GM18873 (cell line): ENCODE data around the gene APBA3.

ENCODE experiments used
- ATAC-seq: cut with Tn5 transposase; IDR thresholded peaks from one replicate; pipeline ENCODE4 v1.9.1; 2021; ENCODE audit warnings: mild to moderate bottlenecking, moderate library complexity, moderate number of reproducible peaks; ENCODE audit not compliant: unreplicated experiment, low FRiP score

Gene APBA3

DNA sequence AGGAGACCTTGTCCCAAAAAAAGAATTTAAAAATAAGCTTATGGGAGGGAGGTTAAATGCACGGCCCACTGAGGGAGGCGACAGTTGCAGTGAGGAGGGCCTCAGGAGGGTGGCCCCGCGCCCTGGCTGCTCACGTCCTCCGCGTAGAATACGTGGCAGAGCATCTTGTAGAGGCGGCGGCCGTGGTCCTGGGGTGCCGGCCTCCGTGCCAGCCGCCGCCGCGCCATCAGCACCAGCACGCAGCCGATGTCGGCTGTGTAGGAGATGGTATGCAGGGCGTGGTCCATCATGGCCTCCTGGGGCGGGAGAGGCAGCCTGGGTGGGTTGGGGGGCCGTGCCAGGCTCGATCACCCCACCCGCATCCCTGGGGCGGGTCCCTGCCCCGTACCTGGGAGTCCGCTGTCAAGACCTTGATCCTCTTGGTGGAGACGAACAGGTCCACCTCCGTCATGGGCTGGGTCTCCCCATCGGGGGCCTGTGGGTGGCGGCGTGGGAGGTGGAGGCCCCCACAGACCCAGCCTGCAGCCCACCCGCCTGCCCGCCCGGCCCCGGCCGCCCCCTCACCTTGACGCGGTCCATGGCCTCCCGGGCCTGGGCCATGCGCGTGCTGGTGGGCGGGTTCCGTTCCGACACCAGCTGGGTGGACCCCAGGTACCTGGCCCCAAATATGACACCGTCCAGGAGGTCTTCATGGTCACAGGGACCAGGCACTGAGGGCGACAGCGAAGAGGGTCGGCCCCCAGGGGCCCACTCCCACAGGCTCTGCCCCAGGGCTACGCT, 7.7 kb downstream of the APBA3 start:
- no peak for ATAC-seq

DNA sequence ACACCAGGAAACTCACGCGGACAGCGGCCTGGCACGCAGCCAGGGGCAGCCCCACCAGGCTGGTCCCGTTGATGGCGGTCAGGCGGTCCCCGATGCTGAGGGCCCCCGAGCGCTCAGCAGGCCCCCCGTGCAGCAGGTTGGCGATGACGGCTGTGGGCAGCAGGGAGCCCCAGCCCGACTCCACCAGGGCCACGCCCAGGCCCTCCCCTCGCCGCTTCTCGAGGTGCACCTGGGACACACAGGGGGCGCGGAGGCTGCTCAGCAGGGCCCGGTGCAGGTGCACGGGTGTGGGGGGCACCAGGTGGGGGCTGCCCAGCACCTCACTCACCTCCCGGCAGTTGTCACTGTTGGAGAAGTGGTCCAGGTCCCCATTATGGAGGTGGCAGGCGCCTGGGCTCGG, 9.0 kb downstream of the APBA3 start:
- ATAC-seq = no peak

DNA sequence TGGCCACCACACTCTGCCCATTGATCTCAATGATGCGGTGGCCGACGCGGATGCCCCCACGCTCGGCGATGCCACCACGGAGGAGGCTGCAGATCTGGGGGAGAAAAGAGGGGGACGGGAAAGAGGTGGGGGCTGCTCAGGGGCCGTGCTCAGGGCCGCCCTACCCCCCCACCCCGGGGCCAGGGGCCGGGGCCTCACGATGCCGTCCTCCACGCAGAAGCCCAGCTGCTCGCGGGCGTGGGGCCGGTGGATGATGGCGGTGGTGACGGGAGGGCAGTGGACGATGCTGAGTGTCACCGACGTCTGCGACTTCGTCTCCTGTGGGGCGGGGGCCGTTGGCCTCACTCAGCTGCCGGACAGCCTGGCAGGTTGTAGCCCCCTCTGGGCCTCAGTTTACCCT, 10.3 kb downstream of the APBA3 start:
- ATAC-seq = no peak

DNA sequence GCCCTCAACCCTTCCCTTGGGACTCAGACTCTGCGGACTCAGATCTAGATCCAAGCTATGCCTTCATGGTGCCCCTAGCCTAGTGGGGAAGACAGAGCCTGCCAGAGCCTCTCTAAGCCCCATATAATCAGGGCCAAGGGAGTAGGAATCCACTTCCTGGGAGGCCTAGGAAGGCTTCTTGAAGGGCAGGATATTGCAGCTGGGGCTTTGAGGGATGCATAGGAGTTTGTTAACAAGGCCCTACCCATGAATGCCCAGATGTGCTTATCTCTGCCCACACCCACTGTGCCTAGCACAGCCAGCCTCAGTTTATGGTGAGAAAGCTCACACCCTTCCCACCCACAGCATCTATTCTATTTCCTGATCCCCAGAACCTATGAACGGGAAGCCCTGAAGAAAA, 11.3 kb downstream of the APBA3 start:
- ATAC-seq = no peak

DNA sequence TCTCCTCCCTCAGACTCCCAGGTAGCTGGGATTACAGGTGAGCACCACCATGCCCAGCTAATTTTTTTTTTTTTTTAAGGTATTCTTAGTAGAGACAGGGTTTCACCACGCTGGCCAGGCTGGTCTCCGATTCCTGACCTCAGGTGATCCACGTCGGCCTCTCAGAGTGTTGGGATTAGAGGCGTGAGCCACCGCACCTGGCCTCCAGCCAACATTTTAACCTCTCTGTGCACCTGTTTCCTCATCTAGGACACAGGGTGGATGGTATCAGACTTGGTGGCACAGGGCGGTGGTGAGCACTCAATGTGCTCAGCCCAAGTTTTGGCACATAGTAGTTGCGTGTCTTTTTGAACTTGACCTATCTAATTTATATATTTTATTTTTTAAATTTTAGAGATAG, 12.5 kb downstream of the APBA3 start:
- no peak for ATAC-seq

DNA sequence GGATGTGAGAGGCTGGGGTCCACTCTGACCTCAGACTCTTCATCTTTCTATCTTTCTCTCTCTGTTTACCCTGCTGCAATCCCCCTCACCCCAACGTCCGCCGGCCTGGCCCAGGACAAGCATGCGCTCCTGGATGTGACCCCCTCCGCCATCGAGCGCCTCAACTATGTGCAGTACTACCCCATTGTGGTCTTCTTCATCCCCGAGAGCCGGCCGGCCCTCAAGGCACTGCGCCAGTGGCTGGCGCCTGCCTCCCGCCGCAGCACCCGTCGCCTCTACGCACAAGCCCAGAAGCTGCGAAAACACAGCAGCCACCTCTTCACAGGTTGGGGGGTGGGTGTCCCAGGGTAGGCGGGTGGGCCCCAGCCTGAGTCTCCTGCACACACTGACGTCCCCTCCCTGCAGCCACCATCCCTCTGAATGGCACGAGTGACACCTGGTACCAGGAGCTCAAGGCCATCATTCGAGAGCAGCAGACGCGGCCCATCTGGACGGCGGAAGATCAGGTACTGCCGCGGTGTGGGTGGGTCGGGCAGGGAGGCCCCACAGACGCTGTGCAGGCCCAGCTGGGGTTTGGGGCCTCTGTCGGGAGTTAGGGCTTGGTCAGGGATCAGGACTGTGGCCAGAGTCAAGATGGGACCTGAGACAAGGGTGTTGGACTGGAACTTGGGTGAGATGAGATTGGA, 15.0 kb downstream of the APBA3 start:
- ATAC-seq = no peak

DNA sequence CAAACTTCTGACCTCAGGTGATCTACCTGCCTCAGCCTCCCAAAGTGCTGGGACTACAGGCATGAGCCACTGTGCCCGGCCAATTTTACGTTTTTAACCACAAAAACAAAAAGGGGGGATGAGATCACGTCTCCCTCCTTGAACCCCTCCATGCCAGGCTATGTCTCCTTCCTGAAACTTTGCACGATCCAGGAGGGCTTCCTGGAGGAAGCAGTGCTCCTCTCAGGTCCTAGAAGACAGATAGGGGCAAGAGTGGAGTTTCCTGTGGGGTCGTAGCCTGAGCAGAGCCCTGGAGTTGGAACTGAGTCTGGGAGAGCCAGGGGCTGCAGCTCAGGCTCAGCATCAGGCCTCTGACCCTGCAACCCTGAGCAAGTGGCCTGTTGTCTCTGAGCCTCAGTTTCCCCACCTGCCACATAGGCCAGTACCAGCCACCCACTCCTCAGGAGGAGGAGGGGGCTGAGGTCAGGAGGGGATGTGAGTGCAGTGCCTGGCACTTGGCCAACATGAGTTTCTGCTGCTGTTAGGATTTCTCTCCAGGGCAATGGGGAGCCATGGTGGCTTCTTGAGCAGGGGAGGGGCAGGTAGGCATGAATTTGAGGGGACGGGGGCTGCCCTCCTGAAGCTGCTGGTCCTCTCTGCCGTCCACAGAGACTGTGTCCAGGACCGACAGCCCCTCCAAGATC, 16.0 kb downstream of the APBA3 start:
- no peak for ATAC-seq

DNA sequence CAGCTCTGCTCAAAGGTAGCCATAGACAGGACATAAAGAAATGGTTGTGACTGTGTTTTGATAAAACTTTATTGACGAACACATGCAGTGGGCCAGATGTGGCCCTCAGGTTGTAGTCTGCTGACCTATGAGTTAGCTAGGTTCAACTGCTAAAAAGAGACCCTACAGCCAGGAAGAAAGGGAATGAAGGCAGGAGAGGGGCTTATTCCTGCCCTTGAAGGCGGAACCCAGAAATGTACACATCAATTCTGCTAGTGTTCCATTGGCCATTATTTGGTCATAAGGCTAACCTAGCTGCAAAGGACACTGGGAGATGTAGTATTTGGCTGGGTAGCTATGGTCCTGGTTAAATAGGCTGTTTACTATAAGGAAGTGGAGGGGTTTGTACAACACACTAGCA, 18.0 kb downstream of the APBA3 start:
- ATAC-seq = no peak

DNA sequence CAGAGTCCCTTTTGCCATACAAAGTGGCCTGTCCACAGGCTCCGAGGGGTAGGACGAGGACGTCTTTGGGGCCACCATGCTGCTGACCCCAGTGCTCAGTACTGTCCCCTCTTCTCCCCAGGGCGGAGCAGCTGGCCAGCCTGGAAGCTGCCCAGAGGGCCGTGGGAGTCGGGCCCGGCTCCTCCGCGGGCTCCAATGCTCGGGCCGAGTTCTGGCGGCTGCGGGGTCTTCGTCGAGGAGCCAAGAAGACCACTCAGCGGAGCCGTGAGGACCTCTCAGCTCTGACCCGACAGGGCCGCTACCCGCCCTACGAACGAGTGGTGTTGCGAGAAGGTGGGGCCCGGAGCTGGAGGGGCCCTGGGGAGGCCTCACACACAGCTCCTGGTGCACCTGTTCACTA, 21.1 kb downstream of the APBA3 start:
- no peak for ATAC-seq

DNA sequence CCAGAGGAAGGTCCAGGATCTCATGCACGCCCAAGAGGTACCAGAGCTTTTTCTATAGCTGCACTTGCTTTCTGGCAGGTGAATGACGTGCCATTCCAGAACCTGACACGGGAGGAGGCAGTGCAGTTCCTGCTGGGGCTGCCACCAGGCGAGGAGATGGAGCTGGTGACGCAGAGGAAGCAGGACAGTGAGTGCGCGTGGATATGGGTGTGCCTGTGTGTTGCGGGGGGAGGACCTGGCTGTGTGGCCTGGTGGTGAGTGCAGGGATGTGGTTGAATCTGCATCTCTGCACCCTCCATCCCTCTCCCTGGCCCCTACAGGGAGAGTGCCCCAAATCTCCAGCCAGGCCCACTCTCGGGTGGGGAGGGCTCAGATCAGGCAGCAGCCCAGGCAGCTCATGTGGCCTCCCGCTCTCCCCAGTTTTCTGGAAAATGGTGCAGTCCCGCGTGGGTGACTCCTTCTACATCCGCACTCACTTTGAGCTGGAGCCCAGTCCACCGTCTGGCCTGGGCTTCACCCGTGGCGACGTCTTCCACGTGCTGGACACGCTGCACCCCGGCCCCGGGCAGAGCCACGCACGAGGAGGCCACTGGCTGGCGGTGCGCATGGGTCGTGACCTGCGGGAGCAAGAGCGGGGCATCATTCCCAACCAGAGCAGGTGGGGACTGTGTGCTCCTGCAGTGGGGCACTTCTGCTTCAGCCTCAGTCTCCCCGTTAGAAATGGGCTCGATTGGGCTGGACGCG, 22.8 kb downstream of the APBA3 start:
- ATAC-seq = no peak

DNA sequence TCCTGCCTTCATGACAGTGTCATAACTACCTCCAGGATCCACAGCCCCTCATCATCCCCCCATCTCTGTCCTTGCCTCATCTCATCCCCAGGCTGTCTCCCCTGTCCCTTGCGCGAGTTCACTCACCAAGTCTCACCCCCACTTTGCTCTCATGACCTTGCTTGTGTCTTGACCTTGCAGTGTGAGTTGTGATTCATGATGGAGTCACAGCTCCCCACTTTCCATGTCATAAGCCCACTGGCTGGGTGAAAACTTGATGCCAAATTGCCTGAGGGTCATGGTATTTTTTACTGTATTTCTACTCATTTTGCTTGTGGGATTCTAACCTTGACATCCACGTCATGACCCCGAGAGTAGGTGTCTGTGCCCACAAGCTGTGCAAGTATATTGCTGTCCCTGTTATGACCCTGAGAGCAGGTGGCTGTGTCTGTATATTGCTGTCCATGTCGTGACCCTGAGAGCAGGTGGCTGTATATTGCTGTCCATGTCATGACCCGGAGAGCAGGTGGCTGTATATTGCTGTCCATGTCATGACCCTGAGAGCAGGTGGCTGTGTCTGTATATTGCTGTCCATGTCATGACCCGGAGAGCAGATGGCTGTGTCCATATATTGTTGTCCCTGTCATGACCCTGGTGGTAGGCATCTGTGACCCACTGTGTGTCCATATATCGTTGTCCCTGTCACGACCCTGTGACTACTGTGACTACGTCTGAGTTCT, 23.8 kb downstream of the APBA3 start:
- ATAC-seq = no peak

DNA sequence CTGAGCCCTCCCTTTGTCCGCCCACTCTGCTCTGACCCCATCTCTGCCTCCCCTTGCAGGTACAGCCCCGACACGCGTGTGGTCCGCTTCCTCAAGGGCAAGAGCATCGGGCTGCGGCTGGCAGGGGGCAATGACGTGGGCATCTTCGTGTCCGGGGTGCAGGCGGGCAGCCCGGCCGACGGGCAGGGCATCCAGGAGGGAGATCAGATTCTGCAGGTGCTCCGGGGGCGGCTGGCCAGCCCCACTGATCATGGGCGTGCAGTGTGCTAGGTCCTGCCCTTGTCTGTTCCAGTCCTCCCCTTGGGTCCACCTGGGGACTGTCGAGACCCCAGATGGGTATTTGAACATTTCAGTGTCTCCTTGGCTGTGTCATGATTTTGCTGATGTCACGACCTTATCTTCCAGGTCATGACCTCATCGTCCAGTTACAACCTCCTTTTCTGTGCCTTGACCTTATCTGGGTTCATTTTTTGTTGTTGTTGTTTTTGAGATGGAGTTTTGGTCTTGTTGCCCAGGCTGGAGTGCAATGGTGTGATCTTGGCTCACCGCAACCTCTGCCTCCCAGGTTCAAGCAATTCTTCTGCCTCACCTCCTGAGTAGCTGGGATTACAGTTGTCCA, 25.3 kb downstream of the APBA3 start:
- ATAC-seq = no peak

DNA sequence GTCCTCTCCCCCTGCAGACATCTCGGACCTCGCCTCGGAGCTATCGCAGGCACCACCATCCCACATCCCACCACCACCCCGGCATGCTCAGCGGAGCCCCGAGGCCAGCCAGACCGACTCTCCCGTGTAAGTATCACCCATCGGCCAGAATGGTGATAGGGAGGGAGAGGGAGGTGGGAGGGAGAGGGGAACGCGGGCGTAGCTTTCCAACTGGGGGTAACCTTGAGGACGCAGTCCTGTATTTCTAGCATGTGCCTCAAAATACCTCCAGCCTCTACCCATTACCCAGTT, 27.2 kb downstream of the APBA3 start:
- ATAC-seq = no peak

DNA sequence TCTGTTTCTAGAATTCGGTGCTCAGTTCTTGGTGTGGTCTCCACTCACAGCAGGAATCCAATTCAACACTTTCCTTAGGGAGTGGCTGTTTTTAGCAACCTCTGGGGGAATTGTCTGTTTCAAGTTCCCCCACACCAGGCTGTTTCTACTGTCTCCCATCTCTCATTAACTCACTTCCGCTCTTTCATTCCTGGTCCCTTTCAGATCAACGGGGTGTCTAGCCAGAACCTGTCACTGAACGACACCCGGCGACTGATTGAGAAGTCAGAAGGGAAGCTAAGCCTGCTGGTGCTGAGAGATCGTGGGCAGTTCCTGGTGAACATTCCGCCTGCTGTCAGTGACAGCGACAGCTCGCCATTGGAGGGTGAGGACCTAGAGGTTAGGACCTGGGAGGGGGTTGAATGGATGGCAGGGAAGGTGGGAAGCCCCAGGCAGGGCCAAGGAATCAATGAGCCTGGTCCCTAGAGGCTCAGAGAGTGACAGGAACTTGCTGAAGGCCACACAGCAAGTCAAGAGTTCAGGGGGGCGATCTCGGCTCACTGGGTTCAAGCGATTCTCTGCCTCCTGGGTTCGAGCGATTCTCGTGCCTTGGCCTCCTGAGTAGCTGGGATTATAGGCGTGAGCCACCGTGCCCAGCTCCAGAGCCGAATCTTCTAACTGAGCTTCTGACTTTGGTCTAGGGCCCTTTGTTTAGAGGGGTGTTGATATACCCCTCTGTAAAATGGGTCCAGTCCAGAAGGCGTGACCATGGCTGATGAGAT, 27.8 kb downstream of the APBA3 start:
- ATAC-seq = no peak

DNA sequence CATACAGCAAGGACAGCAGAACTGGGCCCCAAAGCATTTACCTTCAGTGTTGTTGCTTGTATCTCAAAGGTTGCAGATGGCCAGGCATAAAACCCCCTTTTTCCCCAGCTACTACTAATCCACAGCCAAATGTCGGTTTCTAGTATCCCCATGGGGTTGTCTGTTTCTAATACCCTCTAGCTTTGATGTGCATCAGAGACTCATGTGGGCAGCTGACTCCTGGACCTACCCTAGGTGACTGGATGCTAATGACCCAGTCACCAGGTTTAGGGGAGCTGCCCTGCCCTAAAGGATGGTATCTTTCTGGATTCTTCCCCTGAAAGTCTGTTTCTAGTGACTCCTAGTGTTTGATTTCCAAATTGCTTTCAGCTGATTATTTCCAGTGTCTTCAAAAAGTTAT, 29.4 kb downstream of the APBA3 start:
- ATAC-seq = no peak

DNA sequence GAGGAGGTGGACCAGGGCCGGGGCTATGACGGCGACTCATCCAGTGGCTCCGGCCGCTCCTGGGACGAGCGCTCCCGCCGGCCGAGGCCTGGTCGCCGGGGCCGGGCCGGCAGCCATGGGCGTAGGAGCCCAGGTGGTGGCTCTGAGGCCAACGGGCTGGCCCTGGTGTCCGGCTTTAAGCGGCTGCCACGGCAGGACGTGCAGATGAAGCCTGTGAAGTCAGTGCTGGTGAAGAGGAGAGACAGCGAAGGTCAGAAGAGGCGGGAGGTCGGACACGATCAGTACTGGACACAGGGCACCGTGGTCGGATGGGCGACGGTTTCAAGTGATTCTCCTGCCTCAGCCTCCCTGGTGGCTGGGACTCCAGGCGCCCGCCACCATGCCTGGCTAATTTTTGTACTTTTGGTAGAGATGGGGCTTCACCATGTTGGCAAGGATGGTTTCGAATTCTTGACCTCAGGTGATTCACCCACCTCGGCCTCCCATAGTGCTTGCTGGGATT, 31.0 kb downstream of the APBA3 start:
- ATAC-seq = no peak

DNA sequence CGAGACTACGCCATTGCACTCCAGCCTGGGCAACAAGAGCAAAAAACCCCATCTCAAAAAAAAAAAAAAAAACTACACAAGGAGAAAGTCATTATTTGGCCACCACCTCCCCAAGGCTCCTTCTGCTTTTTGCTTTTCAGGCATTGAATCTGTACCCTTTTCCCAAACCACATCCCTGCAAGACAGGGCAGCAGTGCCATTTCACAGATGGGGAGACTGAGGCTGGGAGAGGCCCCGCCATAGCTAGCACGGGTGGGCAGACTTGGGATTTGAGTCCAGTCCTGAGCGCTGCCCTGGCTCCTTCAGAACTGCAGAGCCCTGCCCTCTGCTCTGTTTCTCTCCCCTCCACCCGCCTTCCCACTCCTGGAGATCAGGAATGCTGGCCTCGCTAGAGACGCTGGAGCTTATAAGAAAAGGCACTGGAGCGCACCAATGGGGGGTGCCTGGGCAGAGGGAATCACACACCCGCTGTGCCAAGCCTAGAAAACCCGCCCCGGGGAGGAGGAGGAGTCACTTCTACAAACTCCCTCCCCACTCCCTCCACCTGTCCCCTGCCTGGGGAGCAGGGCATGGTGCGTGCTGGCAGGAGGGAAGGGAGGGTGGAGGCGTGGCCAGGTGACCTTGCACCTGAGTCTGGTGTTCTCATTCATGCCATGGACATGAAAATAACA, 35.7 kb downstream of the APBA3 start:
- ATAC-seq = no peak

DNA sequence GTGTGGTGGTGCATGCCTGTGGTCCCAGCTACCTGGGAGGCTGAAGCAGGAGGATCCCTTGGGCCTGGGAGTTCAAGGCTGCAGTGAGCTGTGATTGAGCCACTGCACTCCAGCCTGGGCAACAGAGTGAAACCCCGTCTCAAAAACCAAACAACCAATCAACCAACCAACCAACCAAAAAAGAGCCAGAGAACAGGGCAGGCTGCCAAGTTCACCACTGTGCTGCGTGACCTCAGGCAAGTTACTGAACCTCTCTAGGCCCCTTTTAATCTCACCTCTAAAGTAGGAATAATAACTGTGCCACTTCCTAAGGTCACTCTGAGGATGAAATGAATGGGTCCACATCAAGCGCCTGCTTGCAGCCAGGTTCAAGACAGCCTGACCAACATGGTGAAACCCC, 36.4 kb downstream of the APBA3 start:
- no peak for ATAC-seq

DNA sequence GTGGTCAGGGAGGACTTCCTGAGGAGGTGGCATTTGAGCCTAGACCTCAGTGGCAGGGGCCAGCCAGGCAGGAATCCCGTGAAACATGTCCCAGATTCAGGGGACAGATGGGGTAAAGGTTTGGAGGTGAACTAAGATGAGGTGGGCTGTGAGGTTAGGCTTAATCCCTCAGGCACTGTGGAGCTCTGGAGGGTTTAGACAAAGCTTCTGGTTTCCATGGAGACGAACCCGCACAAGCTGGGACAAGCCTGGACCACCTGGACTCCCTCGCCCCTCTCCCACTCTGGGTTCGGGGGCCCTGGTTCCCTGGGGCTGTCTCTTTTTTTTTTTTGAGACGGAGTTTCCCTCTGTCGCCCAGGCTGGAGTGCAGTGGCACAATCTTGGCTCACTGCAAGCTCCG, 37.6 kb downstream of the APBA3 start:
- ATAC-seq = no peak
